ENCODE results near the gene UGP2.
"Not testable (repeated sequence)": the region's sequence is repeated elsewhere in the genome, so short reads cannot be mapped to it uniquely, and the experiment has no call there.

The UGP2 gene

DNA sequence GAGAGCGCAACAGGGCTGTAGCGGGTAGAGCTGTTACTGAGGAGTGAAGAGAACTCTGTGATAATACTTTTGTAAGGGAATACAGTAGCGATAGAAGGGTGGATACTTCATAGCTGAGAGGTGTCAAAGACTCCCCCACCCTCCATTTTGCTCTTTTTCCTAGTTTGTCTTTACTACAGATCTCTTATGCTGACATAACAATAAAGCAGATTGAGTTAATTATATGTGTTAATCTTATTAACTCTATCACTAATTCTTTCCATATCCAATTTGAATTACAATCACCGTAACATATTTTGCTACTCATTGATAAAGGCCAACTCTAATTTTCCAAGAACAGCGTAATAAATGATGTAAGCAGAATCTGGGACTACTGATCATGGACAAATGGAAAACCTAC, 57.1 kb downstream of the UGP2 start:
- no peak for DNase-seq

DNA sequence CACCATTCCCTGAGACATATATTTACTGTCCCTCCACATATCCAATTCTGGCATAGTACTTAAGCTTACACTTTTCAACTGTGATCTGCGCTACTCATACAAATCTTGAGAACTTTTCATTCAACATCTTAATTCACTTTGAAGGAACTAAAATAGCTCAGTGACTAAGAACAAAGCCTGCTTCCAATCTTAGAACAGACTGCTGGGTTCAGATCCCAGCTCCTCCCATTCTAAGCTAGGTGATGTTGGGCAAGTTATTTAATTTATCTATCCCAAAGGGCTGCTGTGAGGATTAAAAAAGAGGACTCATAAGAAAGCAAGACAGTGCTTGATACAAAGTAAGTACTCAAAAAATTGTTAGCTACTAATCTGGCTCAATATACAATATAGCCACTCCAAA, 57.9 kb downstream of the UGP2 start:
- no peak for DNase-seq

DNA sequence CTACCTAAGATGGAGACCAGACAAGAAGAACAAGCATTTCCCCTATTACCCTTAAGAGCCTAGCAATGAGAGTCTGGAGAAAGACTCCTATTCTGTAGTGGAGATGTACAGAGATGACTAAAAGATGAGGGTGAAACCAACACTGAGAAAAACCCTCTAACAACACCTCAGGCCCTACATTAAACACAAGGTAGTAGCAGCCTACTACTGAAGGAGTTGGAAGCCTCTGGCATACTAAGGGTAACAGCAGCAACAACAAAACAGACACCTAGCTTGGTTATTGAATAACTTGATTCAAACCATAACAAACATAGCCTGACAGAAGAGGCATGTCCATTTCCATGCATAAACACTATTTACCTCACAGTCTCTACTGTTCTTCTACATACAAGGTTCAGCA, 60.5 kb downstream of the UGP2 start:
- no peak for DNase-seq

DNA sequence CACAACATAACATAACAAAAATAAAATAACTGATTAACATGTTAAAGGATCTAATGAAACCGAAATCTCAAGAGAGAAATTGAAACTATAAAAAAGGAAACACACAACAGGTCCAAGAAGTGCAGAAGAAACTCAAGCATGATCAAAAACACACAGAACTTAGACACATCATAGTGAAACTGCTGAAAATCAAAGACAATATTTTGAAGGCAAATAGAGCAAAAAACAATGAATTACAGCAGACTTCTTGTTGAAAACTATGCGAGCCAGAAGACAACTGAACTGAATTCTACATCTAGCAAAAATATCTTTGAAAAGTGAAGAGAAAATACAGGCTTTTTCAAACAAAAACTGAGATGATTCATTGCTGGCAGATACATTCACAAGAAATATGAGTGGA, 61.3 kb downstream of the UGP2 start:
- no peak for DNase-seq

GRCh38 chr2:63914311-63914710, 72.6 kb downstream of the UGP2 start:
- no peak for DNase-seq

DNA sequence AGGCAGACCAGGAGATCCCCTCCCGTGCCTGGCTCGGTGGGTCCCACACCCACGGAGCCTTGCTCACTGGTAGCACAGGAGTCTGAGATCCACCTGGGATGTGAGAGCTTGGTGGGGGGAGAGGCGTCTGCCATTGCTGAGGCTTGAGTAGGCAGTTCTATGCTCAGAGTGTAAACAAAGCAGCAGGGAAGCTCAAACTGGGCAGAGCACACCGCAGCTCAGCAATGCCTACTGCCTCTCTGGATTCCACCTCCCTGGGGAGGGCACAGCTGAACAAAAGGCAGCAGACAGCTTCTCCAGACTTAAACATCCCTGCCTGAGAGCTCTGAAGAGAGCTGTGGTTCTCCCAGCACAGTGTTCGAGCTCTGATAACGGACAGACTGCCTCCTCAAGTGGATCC, 85.1 kb downstream of the UGP2 start:
- no peak for DNase-seq

DNA sequence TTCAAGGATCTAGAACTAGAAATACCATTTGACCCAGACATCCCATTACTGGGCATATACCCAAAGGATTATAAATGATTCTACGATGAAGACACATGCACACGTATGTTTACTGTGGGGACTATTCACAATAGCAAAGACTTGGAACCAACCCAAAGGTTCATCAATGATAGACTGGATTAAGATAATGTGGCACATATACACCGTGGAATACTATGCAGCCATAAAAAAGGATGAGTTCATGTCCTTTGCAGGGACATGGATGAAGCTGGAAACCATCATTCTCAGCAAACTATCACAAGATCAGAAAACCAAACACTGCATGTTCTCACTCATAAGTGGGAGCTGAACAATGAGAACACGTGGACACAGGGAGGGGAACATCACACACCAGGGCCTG, 90.4 kb downstream of the UGP2 start:
- not testable (repeated sequence) for DNase-seq

All from CD4-positive, alpha-beta T cell treated with Interleukin-1 beta for 1 hour (primary cell).